ENCODE measurements around the gene GPNMB.

Gene GPNMB

DNA sequence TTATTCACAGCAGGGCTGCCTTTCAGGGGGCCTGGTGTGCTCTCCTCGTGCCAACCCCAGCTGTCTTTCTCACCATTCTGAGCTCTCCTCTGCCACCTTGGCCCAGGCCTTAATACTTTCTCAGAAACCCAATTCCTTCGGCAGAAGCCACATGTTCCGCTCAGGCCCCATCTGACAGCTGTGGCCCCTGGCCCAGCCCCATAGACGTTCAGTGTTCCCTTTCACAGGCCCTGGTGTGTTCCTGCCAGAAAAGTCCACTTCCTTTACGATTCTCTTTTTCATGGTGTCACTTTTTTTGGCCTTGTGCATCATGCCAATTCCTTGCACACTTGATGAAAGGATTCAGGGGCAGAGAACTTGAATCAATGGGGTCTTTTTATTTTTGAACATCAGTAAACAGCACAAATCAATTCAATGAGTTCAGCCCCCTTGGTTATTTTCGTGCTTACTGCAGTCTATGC is 15.9 kb upstream of the GPNMB start:
- no peaks in the 10 kb centered on the region for H3K9me2 ChIP-seq (replicated peaks; ENCODE audit: control insufficient read depth, low read length)
- H3K27me3 ChIP-seq (ENCODE audit: control insufficient read depth, low read length), result 0 out of 2 replicates have a peak, but pooled peaks cover 3% of the 10 kb centered on the region
- H4K20me1 ChIP-seq (ENCODE audit: control insufficient read depth, insufficient read depth, low read depth, low read length), result no peaks in the 10 kb centered on the region
- H3K4me1 ChIP-seq (ENCODE audit: control insufficient read depth, low read length), result no peaks in the 10 kb centered on the region
- H3K79me2 ChIP-seq (ENCODE audit: control insufficient read depth, low read length), result no peaks in the 10 kb centered on the region
- H3K4me2 ChIP-seq (ENCODE audit: low read length), result no peak overlapping the region
- H3K9me3 ChIP-seq (ENCODE audit: control insufficient read depth, insufficient read depth, low read length), result no peaks in the 10 kb centered on the region
- H3K36me3 ChIP-seq (ENCODE audit: control insufficient read depth, low read length), result no peaks in the 10 kb centered on the region
- TF ChIP-seq, protein P1, sequence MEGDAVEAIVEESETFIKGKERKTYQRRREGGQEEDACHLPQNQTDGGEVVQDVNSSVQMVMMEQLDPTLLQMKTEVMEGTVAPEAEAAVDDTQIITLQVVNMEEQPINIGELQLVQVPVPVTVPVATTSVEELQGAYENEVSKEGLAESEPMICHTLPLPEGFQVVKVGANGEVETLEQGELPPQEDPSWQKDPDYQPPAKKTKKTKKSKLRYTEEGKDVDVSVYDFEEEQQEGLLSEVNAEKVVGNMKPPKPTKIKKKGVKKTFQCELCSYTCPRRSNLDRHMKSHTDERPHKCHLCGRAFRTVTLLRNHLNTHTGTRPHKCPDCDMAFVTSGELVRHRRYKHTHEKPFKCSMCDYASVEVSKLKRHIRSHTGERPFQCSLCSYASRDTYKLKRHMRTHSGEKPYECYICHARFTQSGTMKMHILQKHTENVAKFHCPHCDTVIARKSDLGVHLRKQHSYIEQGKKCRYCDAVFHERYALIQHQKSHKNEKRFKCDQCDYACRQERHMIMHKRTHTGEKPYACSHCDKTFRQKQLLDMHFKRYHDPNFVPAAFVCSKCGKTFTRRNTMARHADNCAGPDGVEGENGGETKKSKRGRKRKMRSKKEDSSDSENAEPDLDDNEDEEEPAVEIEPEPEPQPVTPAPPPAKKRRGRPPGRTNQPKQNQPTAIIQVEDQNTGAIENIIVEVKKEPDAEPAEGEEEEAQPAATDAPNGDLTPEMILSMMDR (IDR thresholded peaks at IDR 0.05; ENCODE audit: low read depth, low read length, poor library complexity, severe bottlenecking), result no peak
- TF ChIP-seq EZH2phosphoT487 (IDR thresholded peaks at IDR 0.05; ENCODE audit: borderline replicate concordance, low read length), result no peak
- H3K27ac ChIP-seq (ENCODE audit: low read depth, low read length), result no peak overlapping the region
- no peaks in the 10 kb centered on the region for H3F3A ChIP-seq (ENCODE audit: control insufficient read depth, insufficient read depth)
- H3K4me3 ChIP-seq (ENCODE audit: low read length), result no peak overlapping the region

DNA sequence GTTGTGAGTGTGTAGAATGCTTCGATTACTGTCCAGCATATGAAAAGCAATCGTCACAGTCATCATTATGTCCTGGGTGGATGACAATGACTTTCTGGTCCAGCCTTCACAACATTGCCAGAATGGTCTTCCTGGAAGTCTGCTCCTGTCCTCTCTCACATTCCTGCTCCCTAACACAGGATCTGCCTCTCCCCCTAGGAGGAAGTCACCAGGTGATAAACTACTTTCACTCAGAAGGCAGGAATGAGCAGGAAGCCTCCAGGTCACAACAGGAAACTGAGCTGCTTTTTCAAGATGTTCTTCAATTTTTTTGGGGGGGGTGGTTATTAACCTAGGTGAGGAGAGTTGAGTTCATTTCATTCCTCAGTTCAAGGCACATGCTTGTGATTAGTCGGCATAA is 13.6 kb upstream of the GPNMB start:
- Histone ChIP-seq H3K4me3 (ENCODE audit: low read length) (no peak overlapping the region), H3K36me3 (ENCODE audit: control insufficient read depth, low read length) (no peaks in the 10 kb centered on the region), H3K9me2 (replicated peaks; ENCODE audit: control insufficient read depth, low read length) (no peaks in the 10 kb centered on the region), H3K4me1 (ENCODE audit: control insufficient read depth, low read length) (no peaks in the 10 kb centered on the region), H3K9me3 (ENCODE audit: control insufficient read depth, insufficient read depth, low read length) (no peaks in the 10 kb centered on the region), H3K79me2 (ENCODE audit: control insufficient read depth, low read length) (no peaks in the 10 kb centered on the region), H4K20me1 (ENCODE audit: control insufficient read depth, insufficient read depth, low read depth, low read length) (no peaks in the 10 kb centered on the region), H3K27ac (ENCODE audit: low read depth, low read length) (no peak overlapping the region), H3K27me3 (ENCODE audit: control insufficient read depth, low read length) (no peaks in the 10 kb centered on the region), H3F3A (ENCODE audit: control insufficient read depth, insufficient read depth) (no peaks in the 10 kb centered on the region), H3K4me2 (ENCODE audit: low read length) (no peak overlapping the region)
- TF ChIP-seq EZH2phosphoT487 (IDR thresholded peaks at IDR 0.05; ENCODE audit: borderline replicate concordance, low read length), result no peak

DNA sequence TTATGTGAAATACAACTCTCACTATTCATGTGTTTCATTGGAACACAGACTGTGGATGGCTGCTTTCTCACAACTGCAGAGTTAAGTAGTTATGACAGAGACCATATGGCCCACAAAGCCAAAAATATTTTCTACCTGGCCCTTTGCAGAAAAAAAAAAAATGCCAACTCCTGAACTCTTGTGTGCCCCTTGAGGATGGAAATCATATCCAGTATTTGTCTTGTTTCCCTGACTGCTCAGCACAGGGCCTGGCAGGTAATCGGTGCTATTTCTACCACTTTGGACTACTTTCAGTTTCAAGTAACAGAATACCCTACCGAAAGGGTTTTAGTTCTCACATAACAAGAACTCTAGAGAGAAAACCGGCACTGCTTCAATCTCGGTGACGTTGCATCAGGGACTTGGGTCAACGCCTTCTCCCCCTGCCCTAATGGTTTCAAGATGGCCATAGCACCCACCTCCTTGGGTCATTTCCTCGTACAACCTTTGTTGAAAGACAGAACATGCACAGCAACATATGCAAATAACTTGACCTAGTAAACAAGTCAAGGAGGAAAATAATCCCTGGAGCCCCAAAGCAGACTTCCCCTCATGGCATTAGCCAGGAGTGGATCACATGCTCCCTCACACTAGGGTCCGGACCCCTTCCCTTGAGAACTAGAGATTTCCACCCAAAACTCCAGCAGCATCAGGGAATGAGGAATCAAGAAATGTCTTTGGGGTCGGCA is 11.8 kb upstream of the GPNMB start:
- H3K4me3 ChIP-seq (ENCODE audit: low read length), result no peak overlapping the region
- H3K27ac ChIP-seq (ENCODE audit: low read depth, low read length), result no peak overlapping the region
- no peaks in the 10 kb centered on the region for H3F3A ChIP-seq (ENCODE audit: control insufficient read depth, insufficient read depth)
- H3K9me2 ChIP-seq (replicated peaks; ENCODE audit: control insufficient read depth, low read length), result no peaks in the 10 kb centered on the region
- no peaks in the 10 kb centered on the region for H3K4me1 ChIP-seq (ENCODE audit: control insufficient read depth, low read length)
- H4K20me1 ChIP-seq (ENCODE audit: control insufficient read depth, insufficient read depth, low read depth, low read length), result no peaks in the 10 kb centered on the region
- H3K27me3 ChIP-seq (ENCODE audit: control insufficient read depth, low read length), result no peaks in the 10 kb centered on the region
- H3K9me3 ChIP-seq (ENCODE audit: control insufficient read depth, insufficient read depth, low read length), result no peaks in the 10 kb centered on the region
- no peak overlapping the region for H3K4me2 ChIP-seq (ENCODE audit: low read length)
- H3K36me3 ChIP-seq (ENCODE audit: control insufficient read depth, low read length), result no peaks in the 10 kb centered on the region
- TF ChIP-seq, protein P1 (IDR thresholded peaks at IDR 0.05; ENCODE audit: low read depth, low read length, poor library complexity, severe bottlenecking), result no peak
- no peak for TF ChIP-seq EZH2phosphoT487 (IDR thresholded peaks at IDR 0.05; ENCODE audit: borderline replicate concordance, low read length)
- no peaks in the 10 kb centered on the region for H3K79me2 ChIP-seq (ENCODE audit: control insufficient read depth, low read length)

DNA sequence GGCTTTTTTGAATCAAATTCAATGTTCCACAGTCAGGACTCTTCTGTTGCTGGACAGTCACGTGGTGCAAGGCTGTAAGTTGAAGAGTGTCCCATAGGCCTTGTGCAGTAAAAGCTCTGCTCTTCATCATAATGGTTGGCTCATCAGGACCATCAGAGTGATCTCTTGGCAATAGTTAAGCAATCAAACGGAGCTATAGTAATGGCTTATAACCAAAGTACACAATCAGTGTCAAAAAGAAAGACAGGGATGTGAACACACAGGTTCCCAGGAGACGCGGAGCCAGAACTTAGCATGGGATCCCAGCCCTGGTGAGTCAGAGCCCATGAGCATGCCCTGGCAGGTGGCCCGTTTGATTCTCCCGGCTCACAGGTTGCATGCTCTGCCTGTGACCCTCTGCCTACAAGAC is 10.8 kb upstream of the GPNMB start:
- Histone ChIP-seq H3K27ac (ENCODE audit: low read depth, low read length) (no peak overlapping the region), H4K20me1 (ENCODE audit: control insufficient read depth, insufficient read depth, low read depth, low read length) (no peaks in the 10 kb centered on the region), H3K9me2 (replicated peaks; ENCODE audit: control insufficient read depth, low read length) (no peaks in the 10 kb centered on the region), H3K36me3 (ENCODE audit: control insufficient read depth, low read length) (no peaks in the 10 kb centered on the region), H3F3A (ENCODE audit: control insufficient read depth, insufficient read depth) (no peaks in the 10 kb centered on the region), H3K4me2 (ENCODE audit: low read length) (no peak overlapping the region), H3K79me2 (ENCODE audit: control insufficient read depth, low read length) (no peaks in the 10 kb centered on the region), H3K27me3 (ENCODE audit: control insufficient read depth, low read length) (peaks cover under 1% of the 10 kb centered on the region; the same call in 1 of the 2 replicates), H3K4me1 (ENCODE audit: control insufficient read depth, low read length) (no peaks in the 10 kb centered on the region), H3K9me3 (ENCODE audit: control insufficient read depth, insufficient read depth, low read length) (no peaks in the 10 kb centered on the region), H3K4me3 (ENCODE audit: low read length) (no peak overlapping the region)
- TF ChIP-seq, protein P1 (IDR thresholded peaks at IDR 0.05; ENCODE audit: low read depth, low read length, poor library complexity, severe bottlenecking), result no peak
- no peak for TF ChIP-seq EZH2phosphoT487 (IDR thresholded peaks at IDR 0.05; ENCODE audit: borderline replicate concordance, low read length)

All from DOHH2 (cell line).